HG02885 (cell line): ENCODE measurements around the gene SKAP2.
A peak's percentile ranks its signal among the peaks of the same experiment; 100 is the strongest.

ENCODE experiments used
- ATAC-seq: cut with Tn5 transposase; IDR thresholded peaks from one replicate; pipeline ENCODE4 v1.9.1; 2021; ENCODE audit warnings: mild to moderate bottlenecking; ENCODE audit not compliant: unreplicated experiment, poor library complexity

Gene SKAP2

GRCh38 chr7:26673271-26673670, 191.1 kb downstream of the SKAP2 start:
- no peak for ATAC-seq

- ATAC-seq: no peak
Measured at GRCh38 chr7:26670841-26671240, 193.5 kb downstream of the SKAP2 start.

DNA sequence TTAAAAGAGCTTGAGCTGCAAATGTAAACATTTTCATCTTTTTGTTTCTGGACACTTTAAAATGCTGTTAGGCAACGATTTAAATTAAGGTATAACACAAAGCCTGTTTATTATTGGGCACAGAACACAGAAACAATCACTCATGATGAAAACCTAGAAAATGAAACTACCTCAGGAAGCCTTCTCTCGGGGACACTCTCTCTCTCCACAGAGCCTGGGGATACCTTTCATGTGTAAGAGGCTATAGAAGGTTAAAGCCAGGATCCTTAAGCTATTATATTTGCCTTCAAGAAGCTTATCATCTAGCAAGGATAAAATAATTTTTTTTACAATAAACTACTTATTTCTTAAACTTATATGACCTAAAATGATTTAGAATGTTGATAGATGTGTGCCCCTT, 194.1 kb downstream of the SKAP2 start:
- no peak for ATAC-seq

- no peak for ATAC-seq
Measured at GRCh38 chr7:26668821-26669220, 195.6 kb downstream of the SKAP2 start.

DNA sequence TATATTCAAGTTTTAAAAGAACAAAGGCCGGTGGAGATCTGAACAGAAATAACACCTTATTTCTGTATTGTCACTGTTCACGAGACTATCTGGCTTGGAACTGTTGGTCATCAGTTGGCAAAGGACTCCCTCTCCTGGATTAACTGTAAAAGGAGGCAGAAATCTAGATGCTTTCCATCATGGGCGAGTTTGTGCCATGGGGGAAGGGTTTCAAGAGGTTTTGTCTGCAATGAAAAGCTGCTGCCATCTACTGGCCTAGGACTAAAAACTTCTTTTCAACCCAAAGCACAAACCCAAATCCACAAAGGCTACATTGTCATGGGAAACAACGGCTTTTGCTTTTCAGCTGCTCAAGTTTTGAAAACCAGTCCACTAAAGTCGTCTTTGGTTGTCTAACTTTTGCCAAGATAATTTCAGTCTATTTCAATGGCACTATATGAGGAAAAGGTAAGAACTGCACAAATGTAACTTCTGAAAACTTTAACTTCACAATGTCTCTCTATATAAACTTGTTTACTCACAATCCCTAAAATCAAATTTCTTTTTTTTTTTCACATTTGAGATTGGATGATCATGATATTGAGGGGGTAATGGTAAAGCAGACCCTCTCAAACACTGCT, 196.8 kb downstream of the SKAP2 start:
- ATAC-seq: peak; percentile 61

- no peak for ATAC-seq
Measured at GRCh38 chr7:26664735-26665416, 199.5 kb downstream of the SKAP2 start.

DNA sequence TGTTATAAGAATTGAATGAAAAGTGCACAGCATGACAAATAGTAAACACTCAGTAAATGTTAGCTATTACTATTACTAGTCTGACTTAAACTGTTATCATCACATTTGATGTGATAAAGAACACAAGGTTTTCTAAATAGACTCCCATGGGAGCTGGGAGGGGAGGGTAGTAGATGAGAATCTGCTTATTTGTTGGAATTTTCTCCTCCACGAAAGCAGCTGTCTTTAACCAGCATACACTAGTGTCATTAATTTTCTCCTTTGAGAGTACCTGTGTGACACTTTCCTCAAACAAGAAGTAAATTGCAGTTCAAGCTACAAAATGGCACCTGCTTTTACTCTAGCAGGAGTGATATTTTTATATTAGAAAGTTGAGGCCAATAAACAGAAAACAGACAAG, 200.1 kb downstream of the SKAP2 start:
- ATAC-seq: no peak

DNA sequence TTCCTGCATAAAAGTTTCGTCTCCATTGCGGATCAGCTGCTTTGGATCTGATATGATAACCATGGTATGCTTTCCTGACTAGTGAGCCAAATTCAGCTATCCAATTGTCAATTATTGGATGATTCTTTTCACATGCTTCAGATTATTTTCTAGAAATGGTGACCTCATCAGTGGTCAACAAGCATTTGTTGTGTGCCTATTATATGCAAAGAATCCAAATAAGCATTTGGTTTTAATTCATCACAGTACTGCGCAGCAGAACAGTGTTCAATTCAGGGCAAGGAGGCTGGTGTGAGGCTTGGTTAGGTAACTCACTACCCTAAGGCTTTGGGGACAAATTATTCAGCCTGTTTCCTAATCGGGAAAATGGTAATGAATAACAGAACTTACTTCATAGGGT, 200.5 kb downstream of the SKAP2 start:
- ATAC-seq: no peak

- ATAC-seq: no peak
Measured at GRCh38 chr7:26662646-26663045, 201.7 kb downstream of the SKAP2 start.

DNA sequence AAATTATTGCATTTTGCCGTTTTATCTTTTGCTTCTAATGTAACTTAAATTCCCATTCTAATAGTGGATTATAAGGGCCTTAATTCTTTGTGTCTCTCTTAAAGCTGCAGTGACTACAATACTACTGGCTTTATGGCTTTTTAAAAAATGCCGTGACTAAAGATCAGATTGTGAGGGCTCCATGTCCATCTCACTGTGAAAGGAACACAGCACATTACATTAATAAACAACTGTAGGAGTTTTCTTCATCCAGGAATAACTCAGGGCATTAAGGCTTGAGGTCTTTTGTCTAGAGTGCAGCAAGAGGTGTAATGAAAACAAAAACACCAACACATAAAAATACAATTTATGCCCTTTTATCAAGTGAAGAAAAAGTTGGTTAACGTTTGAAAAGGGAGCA, 205.3 kb downstream of the SKAP2 start:
- ATAC-seq: no peak

GRCh38 chr7:26658389-26659084, 205.9 kb downstream of the SKAP2 start:
- no peak for ATAC-seq

GRCh38 chr7:26657686-26658388, 206.6 kb downstream of the SKAP2 start:
- no peak for ATAC-seq

DNA sequence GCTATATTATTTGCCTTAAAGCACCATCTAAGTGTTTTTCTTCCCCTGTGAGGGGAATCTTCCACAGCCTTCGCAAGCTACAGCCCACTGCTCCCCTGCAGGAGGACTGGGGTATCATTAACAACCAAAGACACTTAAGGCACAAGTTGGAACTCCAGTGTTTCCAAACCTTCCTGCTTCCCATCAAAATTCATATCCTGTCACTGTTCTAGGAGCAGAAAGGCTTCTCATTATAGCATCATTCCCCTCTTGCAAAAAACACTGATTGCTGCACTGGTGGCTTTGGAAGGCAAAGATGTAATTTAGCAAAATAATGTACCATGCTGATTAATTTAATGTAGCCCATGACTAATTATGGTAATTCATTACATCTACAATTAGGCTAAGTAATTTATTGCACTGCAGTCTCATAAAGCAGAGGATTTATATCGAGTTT, 207.2 kb downstream of the SKAP2 start:
- ATAC-seq: no peak

- ATAC-seq: no peak
Measured at GRCh38 chr7:26656735-26657134, 207.7 kb downstream of the SKAP2 start.

DNA sequence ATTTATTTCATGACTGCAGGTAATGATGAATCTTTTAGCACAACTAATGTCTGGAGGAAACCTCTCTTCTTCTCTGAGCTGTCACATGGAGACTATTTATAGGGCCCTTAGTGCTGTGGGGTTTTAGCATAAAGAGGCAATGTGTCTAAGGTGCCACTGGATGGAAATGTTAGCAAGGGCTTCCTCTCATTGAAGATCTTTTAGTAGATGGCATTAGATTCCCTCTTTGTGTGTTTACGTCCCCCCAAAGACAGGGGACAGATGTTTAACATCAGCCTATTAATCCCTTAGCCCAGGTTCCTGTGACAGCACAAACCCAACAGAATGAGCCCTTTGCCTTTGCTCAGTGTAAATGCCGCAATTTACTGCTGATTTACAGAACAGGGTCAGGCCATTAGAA, 208.6 kb downstream of the SKAP2 start:
- no peak for ATAC-seq

DNA sequence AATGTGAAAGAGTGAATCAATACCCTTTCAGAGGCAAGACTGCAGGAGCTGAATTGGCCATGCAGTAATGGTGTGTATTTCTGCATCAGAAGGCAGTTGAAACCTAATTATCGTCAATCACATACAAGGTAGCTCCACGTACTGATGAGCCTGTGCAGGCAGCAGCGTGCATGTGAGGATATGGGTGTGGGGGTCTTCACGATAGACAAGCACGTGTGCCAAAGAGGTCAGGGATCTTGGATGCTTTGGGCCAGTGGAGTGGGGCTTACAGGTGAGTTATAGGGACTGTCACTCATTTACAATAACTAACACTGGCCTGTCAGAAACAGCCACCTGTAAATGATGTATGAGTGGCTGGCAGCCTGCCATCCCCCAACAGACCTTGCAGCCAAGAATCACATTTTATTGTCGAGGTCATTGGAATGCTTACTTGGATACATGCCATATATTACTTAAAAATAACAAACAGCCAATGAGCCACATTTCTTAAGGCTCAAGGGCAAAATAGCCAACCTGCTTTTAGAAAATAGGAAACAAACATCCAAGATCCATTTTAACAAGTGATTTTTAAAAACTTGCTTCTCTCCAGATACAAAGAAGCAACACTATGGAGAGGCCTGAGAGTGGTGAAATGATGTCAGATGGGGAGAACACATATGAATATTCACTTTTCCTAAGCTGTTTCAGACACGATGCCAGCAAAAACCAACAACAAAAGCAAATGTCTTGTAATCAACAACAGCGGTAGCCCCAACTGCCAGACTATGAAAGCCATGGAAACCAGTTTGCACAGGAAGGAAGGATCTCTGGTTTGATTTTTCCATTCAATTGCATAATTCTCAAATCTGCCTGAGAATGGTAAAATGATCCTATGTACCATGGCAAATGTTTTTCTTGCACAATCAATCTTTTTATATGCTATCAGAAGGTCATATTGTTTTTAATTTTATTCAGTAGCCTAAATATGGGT, 210.7 kb downstream of the SKAP2 start:
- ATAC-seq: no peak

DNA sequence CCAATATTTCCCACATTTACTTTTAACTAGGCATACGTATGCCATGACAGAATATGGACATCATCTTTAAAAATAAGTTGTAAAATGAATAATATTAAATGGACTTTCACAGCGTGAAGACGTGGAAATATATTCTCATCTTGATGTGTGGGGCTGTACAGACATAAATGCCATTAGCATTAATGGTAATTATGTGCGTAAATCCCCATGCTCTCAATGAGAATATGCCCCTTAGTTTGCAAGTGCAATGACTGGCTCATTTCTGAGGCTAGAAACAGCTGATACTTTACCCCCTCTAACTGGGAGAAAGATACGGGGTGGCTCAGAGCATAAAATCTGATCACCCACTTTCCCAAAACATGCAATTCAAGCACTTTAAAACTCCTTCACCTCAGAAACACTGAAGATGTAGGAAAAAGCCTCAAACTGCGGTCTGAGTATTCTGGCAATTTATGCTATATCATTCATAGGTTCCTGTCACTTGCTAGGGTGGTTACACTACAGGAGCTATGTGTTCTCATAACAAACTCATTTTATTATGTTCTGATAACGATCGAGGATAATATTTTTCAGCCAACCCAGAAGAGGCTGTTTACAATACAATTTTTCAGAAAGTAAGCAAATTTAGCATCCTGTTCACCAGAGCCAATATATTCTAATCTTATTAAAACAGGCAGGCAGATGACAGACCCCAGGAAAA, 211.8 kb downstream of the SKAP2 start:
- no peak for ATAC-seq

- no peak for ATAC-seq
Measured at GRCh38 chr7:26650103-26650502, 214.3 kb downstream of the SKAP2 start.

DNA sequence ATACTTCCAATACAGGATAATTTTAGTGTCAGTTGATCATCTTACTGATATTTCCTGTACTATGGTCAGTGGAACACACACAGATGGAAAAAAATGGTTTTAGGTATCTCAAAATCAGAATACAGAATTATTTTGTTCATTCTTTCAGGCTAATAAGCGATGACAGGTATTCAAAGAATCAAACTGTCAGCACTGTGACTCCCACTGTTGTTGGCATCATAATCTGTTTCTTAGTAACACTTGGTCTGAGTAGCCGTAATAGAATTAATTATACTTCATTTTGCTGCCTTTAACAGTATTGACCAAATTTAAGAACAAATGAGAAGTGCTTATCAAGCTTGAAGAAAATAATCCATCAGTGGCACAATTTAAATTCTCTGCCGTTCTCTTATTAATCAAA, 215.0 kb downstream of the SKAP2 start:
- no peak for ATAC-seq
